ENCODE measurements around the gene C1orf50. TPM values are rescaled to one million over a fixed set of nuclear protein-coding genes. Genes with fewer than 3 reads are reported as not detected.

The C1orf50 gene
- total RNA-seq, 1 experiment from 2014 or later, result 3.4 TPM

DNA sequence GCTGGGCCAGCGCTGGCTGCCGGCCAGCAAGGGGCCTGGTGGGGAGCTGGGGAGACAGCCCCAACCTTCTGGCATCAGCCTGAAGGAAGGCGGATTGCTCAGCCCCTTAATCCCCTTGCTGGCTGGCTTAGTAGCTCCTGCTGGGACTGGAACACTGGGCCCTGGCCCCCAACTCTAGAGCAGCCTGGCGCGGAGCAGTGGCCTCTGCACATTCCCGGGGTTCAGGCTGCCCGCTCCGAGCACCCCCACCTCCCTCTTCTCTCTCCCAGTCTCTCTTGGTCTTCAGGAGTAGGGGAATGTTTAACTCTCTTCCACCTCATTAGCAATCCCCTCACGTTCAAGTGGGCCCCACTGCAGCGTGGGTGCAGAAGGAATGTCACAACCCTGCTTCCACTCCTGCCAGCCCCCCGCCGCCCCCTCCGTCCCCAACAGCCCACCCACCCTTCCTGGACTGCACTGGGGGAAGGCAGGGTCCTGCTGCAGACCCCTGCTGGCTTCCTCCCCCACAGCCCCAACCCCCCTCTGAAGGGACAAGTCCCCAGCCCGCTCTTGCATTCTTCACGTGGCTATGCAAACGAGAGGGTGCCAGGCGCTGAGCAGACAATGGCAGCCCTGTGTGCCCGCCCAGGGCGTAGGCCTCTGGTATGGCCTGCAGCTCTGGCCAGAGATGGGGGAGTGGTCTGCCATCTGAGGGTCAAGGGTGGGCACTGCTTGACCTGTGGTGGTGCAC lies 26.0 kb upstream of the C1orf50 start:
- no TSS peak for BruUV-seq (replicated peaks)
- Histone ChIP-seq H2AFZ (ENCODE audit: low read length) (no peak overlapping the region), H3K9me3 (ENCODE audit: low read length) (no peaks in the 10 kb centered on the region), H3K27me3 (ENCODE audit: low read length) (no peaks in the 10 kb centered on the region), H3K9me2 (replicated peaks; ENCODE audit: low read length) (no peaks in the 10 kb centered on the region), H3K27ac (ENCODE audit: low read length) (no peak overlapping the region), H3K79me2 (ENCODE audit: low read length) (no peaks in the 10 kb centered on the region), H3K4me2 (ENCODE audit: low read length) (no peak overlapping the region), H3K4me1 (ENCODE audit: insufficient read depth, low read length) (no peaks in the 10 kb centered on the region), H4K20me1 (ENCODE audit: low read length) (no peaks in the 10 kb centered on the region), H3K4me3 (ENCODE audit: low read length) (no peak overlapping the region), H3F3A (ENCODE audit: low read length, unreplicated experiment) (no peaks in the 10 kb centered on the region), H3K9ac (ENCODE audit: low read length) (no peak overlapping the region), H3K36me3 (ENCODE audit: low read depth, low read length) (no peaks in the 10 kb centered on the region)
- DNase-seq, result no peak
- ATAC-seq, result no peak
- TF ChIP-seq EZH2phosphoT487 (IDR thresholded peaks at IDR 0.05; ENCODE audit: borderline replicate concordance, low read length), result no peak
- TF ChIP-seq, protein P1, sequence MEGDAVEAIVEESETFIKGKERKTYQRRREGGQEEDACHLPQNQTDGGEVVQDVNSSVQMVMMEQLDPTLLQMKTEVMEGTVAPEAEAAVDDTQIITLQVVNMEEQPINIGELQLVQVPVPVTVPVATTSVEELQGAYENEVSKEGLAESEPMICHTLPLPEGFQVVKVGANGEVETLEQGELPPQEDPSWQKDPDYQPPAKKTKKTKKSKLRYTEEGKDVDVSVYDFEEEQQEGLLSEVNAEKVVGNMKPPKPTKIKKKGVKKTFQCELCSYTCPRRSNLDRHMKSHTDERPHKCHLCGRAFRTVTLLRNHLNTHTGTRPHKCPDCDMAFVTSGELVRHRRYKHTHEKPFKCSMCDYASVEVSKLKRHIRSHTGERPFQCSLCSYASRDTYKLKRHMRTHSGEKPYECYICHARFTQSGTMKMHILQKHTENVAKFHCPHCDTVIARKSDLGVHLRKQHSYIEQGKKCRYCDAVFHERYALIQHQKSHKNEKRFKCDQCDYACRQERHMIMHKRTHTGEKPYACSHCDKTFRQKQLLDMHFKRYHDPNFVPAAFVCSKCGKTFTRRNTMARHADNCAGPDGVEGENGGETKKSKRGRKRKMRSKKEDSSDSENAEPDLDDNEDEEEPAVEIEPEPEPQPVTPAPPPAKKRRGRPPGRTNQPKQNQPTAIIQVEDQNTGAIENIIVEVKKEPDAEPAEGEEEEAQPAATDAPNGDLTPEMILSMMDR (conservative IDR thresholded peaks at IDR 0.05; ENCODE audit: low read depth, low read length), result no peak
- TF ChIP-seq EZH2 (IDR thresholded peaks at IDR 0.05; ENCODE audit: low read length, unreplicated experiment), result no peak
- POLR2A ChIA-PET (ENCODE audit: unreplicated experiment), result no interaction called here
- CTCF ChIA-PET, result no interaction called here
- intact Hi-C loops (cut with micrococcal nuclease), result no loop called here

GRCh38 chr1:42741706-42742105 lies 25.3 kb upstream of the C1orf50 start:
- TF ChIP-seq, protein P1 (conservative IDR thresholded peaks at IDR 0.05; ENCODE audit: low read depth, low read length), result no peak
- TF ChIP-seq EZH2 (IDR thresholded peaks at IDR 0.05; ENCODE audit: low read length, unreplicated experiment) (no peak), EZH2phosphoT487 (IDR thresholded peaks at IDR 0.05; ENCODE audit: borderline replicate concordance, low read length) (no peak)
- H3K4me2 ChIP-seq (ENCODE audit: low read length), result no peak overlapping the region
- POLR2A ChIA-PET (ENCODE audit: unreplicated experiment), result no interaction called here
- no TSS peak for BruUV-seq (replicated peaks)
- H3K27me3 ChIP-seq (ENCODE audit: low read length), result no peaks in the 10 kb centered on the region
- CTCF ChIA-PET, result no interaction called here
- H4K20me1 ChIP-seq (ENCODE audit: low read length), result no peaks in the 10 kb centered on the region
- H2AFZ ChIP-seq (ENCODE audit: low read length), result no peak overlapping the region
- H3K9me2 ChIP-seq (replicated peaks; ENCODE audit: low read length), result no peaks in the 10 kb centered on the region
- no peaks in the 10 kb centered on the region for H3K36me3 ChIP-seq (ENCODE audit: low read depth, low read length)
- H3F3A ChIP-seq (ENCODE audit: low read length, unreplicated experiment), result no peaks in the 10 kb centered on the region
- no peaks in the 10 kb centered on the region for H3K9me3 ChIP-seq (ENCODE audit: low read length)
- H3K9ac ChIP-seq (ENCODE audit: low read length), result no peak overlapping the region
- intact Hi-C loops (cut with micrococcal nuclease), result no loop called here
- DNase-seq (no peak), ATAC-seq (no peak)
- H3K4me3 ChIP-seq (ENCODE audit: low read length), result no peak overlapping the region
- H3K27ac ChIP-seq (ENCODE audit: low read length), result no peak overlapping the region
- no peaks in the 10 kb centered on the region for H3K79me2 ChIP-seq (ENCODE audit: low read length)
- no peaks in the 10 kb centered on the region for H3K4me1 ChIP-seq (ENCODE audit: insufficient read depth, low read length)

DNA sequence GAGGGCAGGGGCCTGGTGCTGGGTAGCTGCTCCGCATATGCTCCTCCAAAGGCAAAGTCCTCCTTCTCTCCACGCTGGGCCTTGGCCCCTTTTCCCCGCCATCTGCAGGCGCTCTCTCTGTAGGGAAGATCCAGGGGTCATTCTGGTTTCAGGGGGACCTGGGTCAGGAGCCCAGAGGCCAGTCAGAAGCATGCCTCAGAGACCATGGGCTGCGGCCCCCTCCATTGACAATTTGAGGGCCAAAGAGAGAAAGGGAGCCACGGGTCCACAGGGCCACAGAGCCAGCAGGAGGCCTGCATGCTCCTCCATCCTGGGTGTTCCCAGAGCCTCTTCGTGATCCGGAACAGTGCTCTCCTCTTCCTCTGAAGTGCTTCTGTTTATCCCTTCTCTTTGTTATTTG lies 24.9 kb upstream of the C1orf50 start:
- Histone ChIP-seq H4K20me1 (ENCODE audit: low read length) (no peaks in the 10 kb centered on the region), H3K4me2 (ENCODE audit: low read length) (no peak overlapping the region), H3F3A (ENCODE audit: low read length, unreplicated experiment) (no peaks in the 10 kb centered on the region), H3K4me3 (ENCODE audit: low read length) (no peak overlapping the region), H3K27me3 (ENCODE audit: low read length) (no peaks in the 10 kb centered on the region), H3K9me3 (ENCODE audit: low read length) (no peaks in the 10 kb centered on the region), H3K4me1 (ENCODE audit: insufficient read depth, low read length) (no peaks in the 10 kb centered on the region), H3K79me2 (ENCODE audit: low read length) (no peaks in the 10 kb centered on the region), H3K36me3 (ENCODE audit: low read depth, low read length) (no peaks in the 10 kb centered on the region), H3K9me2 (replicated peaks; ENCODE audit: low read length) (no peaks in the 10 kb centered on the region), H3K27ac (ENCODE audit: low read length) (no peak overlapping the region), H2AFZ (ENCODE audit: low read length) (no peak overlapping the region), H3K9ac (ENCODE audit: low read length) (no peak overlapping the region)
- no peak for TF ChIP-seq EZH2 (IDR thresholded peaks at IDR 0.05; ENCODE audit: low read length, unreplicated experiment)
- TF ChIP-seq, protein P1 (conservative IDR thresholded peaks at IDR 0.05; ENCODE audit: low read depth, low read length), result no peak
- no peak for TF ChIP-seq EZH2phosphoT487 (IDR thresholded peaks at IDR 0.05; ENCODE audit: borderline replicate concordance, low read length)
- ChIA-PET CTCF (no interaction called here), POLR2A (ENCODE audit: unreplicated experiment) (no interaction called here)
- ATAC-seq, result no peak
- BruUV-seq (replicated peaks), result no TSS peak
- intact Hi-C loops (cut with micrococcal nuclease), result no loop called here
- DNase-seq, result no peak

All from PC-3 (cell line).